Left ventricle myocardium inferior (tissue), 1 donor: ENCODE data around the gene PDK2. TPM values are rescaled to one million over a fixed set of nuclear protein-coding genes. Genes with fewer than 3 reads are reported as not detected.

ENCODE experiments used
- DNase-seq: peaks from one replicate; pipeline ENCODE4 v3.0.0-alpha.2; 2020
- H3K27ac ChIP-seq: fragments of 200-600 bp; replicated peaks from 2 replicates; pipeline ENCODE4 v1.8.0; 2021
- H3K27me3 ChIP-seq: fragments of 200-600 bp; 2 replicates; pipeline ENCODE4 v1.8.0; 2021; ENCODE audit warnings: low read depth
- H3K36me3 ChIP-seq: fragments of 200-600 bp; 2 replicates; pipeline ENCODE4 v1.8.0; 2021
- H3K4me1 ChIP-seq: fragments of 200-600 bp; 2 replicates; pipeline ENCODE4 v1.8.0; 2021
- H3K4me3 ChIP-seq: fragments of 200-600 bp; 2 replicates; pipeline ENCODE4 v1.8.0; 2021; ENCODE audit warnings: mild to moderate bottlenecking, moderate library complexity
- H3K9me3 ChIP-seq: fragments of 200-600 bp; replicated peaks from 2 replicates; pipeline ENCODE4 v1.8.0; 2021
- CTCF ChIP-seq: fragments of 200-600 bp; IDR thresholded peaks from 2 replicates; pipeline ENCODE4 v1.8.0; 2021; ENCODE audit warnings: antibody characterized with exemption, mild to moderate bottlenecking, borderline replicate concordance
- intact Hi-C: fragments of 100-400 bp; cut with micrococcal nuclease; formaldehyde crosslinking; loops from one replicate; pipeline ENCODE4 v1.11.0; 2022
- total RNA-seq: library from RNA; stranded (reverse); fragmentation: NEBNext Ultra II Directional; extraction: Animal tissue kit (Norgen Biotek cat#: 25700); gene quantifications from one replicate; pipeline ENCODE4 v1.2.1, GENCODE V29; 2021
- donor health status: DM: no; HTN: yes; CAD: no; lungs with severe emphysema.

The PDK2 gene
- total RNA-seq, 1 donor from 2014 or later = 206 TPM

DNA sequence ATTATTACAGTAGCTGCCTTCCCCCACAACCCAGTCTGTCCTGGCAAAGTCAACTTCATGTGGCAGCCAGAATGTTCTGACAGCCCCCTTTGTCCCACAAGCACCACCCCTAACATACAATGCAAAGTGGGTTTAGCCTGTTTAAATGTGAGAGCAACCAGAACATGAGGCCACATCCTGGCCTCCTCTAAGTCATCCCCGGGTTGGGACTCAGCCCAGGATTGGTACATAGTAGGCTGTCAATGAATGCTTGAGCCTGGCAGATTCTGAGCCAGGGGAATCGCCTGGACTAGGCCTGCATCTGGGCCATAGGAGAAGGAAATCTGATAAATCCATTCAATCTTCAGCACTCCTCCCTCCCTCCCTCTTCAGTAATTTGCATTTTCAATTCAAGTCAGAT is 43.5 kb upstream of the PDK2 start:
- Histone ChIP-seq H3K27me3 (no peaks in the 10 kb centered on the region), H3K36me3 (no peaks in the 10 kb centered on the region), H3K9me3 (no peaks in the 10 kb centered on the region), H3K4me3 (no peak overlapping the region), H3K27ac (no peak overlapping the region), H3K4me1 (peaks cover 49% of the 10 kb centered on the region)
- no peak for TF ChIP-seq CTCF
- no peak for DNase-seq
- intact Hi-C loops = no loop called here

DNA sequence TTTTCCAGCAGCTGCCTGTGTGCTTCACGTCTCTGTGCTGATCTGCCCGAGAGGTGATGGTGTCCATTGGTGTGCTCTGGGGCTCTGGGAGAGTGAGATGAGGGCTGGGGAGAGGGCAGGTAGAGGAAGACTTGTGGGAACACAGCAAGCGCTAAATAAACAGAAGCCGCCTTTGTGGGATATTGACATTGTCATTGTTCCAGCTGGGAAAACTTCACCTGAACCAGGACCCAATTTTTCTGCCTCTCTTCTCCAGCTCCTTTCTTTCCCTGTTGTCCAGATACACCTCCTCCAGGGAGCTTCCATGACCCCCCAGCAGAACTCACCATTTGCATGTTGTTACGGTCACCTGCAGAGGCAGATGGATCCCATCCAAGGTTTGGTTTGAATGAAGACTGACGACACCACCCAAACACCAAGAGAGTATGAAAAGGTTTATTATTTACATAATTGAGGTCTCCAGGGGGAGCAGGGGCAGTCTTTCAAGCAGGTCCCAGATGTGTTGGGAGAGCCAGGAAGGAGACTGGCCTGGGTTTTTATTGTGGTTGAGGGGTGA is 42.8 kb upstream of the PDK2 start:
- Histone ChIP-seq H3K9me3 (no peaks in the 10 kb centered on the region), H3K36me3 (no peaks in the 10 kb centered on the region), H3K4me1 (peaks cover 54% of the 10 kb centered on the region), H3K27me3 (no peaks in the 10 kb centered on the region), H3K27ac (peak overlapping the region; percentile 91), H3K4me3 (no peak overlapping the region)
- intact Hi-C loops = no loop called here
- DNase-seq = no peak
- TF ChIP-seq CTCF = no peak

- intact Hi-C loops = no loop called here
- DNase-seq = peak; percentile 50
- TF ChIP-seq CTCF = no peak
- H3K4me3 ChIP-seq = no peak overlapping the region
- H3K27ac ChIP-seq = peak overlapping the region; percentile 91
- no peaks in the 10 kb centered on the region for H3K27me3 ChIP-seq
- H3K4me1 ChIP-seq = peaks cover 56% of the 10 kb centered on the region
- H3K36me3 ChIP-seq = no peaks in the 10 kb centered on the region
- no peaks in the 10 kb centered on the region for H3K9me3 ChIP-seq
Measured at GRCh38 chr17:50052822-50053653, 42.1 kb upstream of the PDK2 start.

DNA sequence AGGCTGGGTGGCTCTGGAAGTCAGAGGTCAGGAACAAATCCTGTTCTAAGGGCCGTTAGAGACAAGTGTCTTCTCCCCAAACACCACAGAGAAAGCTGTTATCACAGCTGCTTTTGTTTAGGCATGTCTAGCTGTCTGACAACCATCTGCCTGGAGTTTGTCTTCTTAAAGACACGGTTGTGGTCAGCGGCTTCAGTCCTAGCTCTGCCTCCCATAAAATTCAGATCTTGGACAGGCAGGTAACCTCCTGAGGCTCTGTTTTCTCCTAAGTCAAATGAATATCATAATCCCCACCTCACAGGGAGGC is 41.5 kb upstream of the PDK2 start:
- H3K4me1 ChIP-seq = peaks cover 62% of the 10 kb centered on the region
- H3K9me3 ChIP-seq = no peaks in the 10 kb centered on the region
- no peaks in the 10 kb centered on the region for H3K27me3 ChIP-seq
- no peaks in the 10 kb centered on the region for H3K36me3 ChIP-seq
- intact Hi-C loops = no loop called here
- no peak for TF ChIP-seq CTCF
- no peak overlapping the region for H3K4me3 ChIP-seq
- DNase-seq = no peak
- H3K27ac ChIP-seq = peak overlapping the region; percentile 91

GRCh38 chr17:50055055-50055425 is 40.1 kb upstream of the PDK2 start:
- DNase-seq = no peak
- Histone ChIP-seq H3K36me3 (no peaks in the 10 kb centered on the region), H3K4me1 (peaks cover 76% of the 10 kb centered on the region), H3K27ac (peak overlapping the region; percentile 91), H3K9me3 (no peaks in the 10 kb centered on the region), H3K4me3 (peak overlapping the region; percentile 83), H3K27me3 (no peaks in the 10 kb centered on the region)
- intact Hi-C loops = no loop called here
- TF ChIP-seq CTCF = no peak
